ENCODE measurements around the gene IRAK1. TPM values are rescaled to one million over a fixed set of nuclear protein-coding genes. Genes with fewer than 3 reads are reported as not detected.

Gene IRAK1
- polyA plus RNA-seq, 5 donors = 41.6 to 74.9 (median 48.0) TPM

DNA sequence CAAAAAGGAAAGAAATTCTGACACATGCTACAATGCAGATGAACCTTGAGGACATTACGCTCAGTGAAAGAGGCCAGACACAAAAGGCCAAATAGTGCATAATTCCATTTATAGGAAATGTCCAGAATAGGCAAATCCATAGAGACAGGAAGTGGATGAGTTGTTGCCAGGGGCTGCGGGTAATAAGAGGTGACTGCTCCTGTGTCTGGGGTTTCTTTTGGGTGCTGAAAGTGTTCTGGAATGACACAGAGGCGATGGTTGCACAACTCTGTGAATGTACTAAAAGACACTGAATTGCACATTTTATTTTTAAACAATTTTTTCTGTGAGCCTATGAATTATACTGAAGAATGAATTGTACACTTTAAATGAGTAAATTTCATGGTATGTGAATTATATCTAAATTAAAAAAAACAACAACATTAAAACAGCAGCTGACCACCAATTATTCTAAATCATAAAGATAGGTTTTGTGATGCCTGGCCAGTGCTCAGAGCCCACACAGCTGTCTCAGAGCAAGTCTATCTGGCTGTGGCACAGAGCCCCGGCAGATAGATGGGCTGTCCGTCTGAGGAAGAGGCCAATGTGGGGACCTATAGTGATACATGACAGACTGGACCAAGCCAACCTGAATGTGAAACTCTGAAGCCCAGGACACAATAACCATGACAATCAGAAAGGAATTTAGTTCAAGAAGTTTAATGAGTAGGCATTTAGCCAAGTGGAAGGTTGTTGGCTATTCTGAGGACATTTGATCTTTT is 23.5 kb upstream of the IRAK1 start:
- DNase-seq = no peak

DNA sequence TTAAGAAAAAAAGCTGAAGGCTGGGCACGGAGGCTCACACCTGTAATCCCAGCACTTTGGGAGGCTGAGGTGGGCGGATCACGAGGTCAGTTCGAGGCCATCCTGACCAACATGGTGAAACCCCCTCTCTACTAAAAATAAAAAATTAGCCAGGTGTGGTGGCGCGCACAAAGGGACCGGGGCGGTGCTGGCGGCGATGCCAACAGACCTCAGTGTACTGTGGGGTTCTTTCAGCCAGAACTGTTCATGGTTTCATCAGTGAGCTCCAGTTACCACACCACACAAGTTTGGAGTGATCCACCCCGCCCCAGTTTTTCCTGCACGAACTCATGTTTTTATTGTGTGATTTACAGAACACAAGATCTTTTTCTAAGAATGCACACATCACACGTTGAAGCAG is 21.2 kb upstream of the IRAK1 start:
- no peak for DNase-seq

GRCh38 chrX:154040307-154040756 is 20.6 kb upstream of the IRAK1 start:
- no peak for DNase-seq

GRCh38 chrX:154039577-154039976 is 19.9 kb upstream of the IRAK1 start:
- DNase-seq = no peak

- no peak for DNase-seq
These were observed 19.0 kb upstream of the IRAK1 start for GRCh38 chrX:154038656-154039055.

- no peak for DNase-seq
These were observed 18.1 kb upstream of the IRAK1 start for GRCh38 chrX:154037754-154038153.

DNA sequence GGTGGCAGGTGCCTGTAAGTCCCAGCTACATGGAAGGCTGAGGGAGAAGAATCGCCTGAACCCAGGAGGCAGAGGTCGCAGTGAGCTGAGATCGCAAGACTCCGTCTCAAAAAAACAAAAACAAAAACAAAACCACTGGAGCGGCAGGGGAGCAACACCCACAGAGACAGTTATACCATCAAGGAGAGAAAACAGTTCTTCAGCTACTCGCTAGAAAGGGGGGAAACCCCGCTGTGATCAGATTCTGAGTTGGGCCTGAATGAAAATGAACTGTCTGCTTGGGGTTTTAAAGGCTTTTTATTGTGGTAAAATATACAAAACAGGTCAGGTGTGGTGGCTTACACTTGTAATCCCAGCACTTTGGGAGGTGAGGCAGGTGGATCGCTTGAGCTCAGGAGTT is 16.8 kb upstream of the IRAK1 start:
- no peak for DNase-seq

DNA sequence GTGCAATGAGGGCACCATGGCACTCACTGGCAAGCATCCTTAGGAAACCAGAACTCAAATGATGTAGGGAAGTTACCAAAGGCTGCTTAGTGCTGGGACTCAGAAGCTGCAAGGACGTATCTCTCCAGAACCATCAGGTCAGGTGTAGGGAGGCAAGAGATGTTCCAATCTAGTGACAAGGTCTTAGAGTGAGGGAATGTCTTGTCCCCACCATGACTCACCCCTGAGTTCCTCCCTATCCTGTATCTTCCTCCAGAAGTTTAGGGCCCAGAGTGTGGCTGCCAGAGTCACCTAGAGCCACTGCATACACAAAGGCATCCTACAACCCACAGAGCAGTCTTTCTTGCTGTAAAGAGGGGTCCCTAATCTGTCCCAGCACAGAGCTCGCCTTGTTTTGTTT is 14.1 kb upstream of the IRAK1 start:
- DNase-seq = no peak

DNA sequence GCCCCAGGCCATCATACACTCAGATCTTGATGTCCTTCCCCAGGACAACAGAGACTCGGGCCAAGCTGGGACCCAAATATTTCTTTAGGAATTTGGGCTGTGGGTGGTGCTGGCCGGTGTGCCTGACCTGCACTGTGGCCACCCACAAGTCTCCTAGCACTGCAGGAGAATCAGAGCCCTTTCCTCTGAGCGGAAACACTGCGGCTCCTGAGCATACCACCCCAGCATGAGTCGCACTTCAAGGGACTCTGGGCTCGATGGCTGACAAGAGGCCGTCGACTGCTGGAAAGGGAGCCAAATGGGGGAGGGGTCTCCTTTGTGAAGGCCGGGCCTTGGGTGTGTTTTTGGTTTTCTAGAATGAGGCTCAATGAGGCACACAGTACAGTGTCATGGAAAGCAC is 13.0 kb upstream of the IRAK1 start:
- no peak for DNase-seq

GRCh38 chrX:154032160-154032559 is 12.5 kb upstream of the IRAK1 start:
- DNase-seq = no peak

DNA sequence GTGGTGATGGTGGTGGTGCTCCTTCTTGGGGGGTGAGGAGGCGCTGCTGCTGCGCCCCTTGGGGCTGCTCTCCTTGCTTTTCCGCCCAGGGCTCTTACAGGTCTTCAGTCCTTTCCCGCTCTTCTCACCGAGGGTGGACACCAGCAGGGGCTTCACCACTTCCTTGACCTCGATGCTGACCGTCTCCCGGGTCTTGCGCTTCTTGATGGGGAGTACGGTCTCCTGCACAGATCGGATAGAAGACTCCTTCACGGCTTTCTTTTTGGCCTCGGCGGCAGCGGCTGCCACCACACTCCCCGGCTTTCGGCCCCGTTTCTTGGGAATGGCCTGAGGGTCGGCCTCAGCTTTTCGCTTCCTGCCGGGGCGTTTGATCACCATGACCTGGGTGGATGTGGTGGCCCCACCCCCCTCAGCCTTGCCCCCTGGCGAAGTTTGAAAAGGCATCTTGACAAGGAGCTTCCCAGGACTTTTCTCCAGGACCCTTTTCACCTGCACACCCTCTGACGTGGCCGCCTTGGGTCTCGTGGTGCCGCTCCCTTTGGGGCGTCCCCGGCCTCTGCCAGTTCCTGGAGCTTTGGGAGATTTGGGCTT is 11.1 kb upstream of the IRAK1 start:
- no peak for DNase-seq

GRCh38 chrX:154030266-154030665 is 10.6 kb upstream of the IRAK1 start:
- no peak for DNase-seq

- no peak for DNase-seq
These were observed 9.7 kb upstream of the IRAK1 start for GRCh38 chrX:154029439-154029838.

DNA sequence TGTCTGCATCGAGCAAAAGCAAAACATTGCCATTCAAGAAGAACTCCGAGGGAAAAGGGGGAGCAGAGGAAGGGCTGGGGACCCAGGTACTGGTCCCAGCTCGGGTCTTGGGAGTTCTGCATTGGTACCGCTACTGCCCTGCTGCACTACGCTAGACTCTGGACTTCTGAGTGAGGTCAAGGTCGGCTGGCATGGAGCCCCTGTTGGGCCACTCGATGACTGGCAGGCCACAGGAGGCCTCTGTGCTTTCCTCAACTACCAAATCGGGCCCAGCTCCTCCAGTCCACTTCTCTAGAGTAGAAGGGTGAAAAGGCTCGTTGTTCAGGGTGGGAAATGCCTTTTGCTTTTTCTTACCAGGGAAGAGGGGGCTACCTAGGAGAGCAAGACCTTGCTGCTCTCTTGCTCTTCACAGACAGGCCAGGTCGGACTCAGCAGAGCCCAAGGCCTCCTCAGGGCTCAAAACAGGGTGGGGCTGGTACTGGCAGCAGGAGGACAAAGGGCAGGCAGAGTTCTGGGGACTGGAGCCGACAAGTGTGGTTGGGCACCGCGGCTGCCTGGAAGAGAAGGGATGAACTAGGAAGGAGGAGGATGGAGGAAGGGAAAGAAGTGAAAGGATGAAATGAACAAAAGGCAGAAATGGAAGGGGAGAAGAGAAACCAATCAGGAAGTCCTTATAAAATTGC is 8.9 kb upstream of the IRAK1 start:
- no peak for DNase-seq

GRCh38 chrX:154027986-154028385 is 8.3 kb upstream of the IRAK1 start:
- DNase-seq = no peak

DNA sequence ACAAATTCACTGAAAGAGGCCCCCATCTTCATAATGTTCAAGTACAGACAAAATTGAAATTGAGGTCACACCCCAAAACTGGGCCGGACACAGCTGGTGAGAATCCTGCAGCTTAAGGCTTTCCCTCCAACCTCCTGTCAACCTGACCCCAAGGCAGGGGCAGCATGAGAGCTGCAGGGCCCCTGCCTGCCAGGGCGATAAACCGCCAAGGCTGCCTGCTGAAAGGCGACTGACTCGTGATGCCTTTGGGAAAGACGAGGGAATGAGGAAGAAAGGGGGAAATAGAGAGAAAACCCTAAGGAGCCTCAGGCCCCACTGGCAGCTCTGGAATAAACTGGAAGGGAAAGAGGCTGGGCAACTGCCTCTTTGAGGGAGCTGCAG is 7.3 kb upstream of the IRAK1 start:
- DNase-seq = no peak

GRCh38 chrX:154026136-154027021 is 6.7 kb upstream of the IRAK1 start:
- DNase-seq = no peak

DNA sequence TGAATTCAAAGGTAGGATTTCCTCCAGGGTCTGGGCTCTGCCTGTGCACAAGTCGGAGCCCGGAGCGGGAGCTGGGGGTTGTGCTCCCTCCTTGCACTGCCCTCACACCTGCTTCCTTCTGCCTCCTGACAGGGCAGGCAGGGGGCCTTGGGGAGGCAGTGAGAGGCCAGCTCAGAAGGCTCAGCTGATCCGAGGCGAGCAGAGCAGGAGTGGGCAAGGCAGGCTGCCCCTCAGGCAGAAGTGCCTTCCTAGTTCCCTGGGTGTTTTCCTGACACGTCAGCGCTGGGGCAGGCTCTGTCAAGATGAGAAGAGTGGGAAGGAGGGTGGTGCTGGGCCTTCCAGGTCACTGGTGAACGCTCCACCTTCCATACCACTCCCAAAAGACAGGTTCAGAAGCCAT is 5.5 kb upstream of the IRAK1 start:
- no peak for DNase-seq

- no peak for DNase-seq
These were observed 4.6 kb upstream of the IRAK1 start for GRCh38 chrX:154024271-154024670.

- DNase-seq = no peak
These were observed 3.7 kb upstream of the IRAK1 start for GRCh38 chrX:154023276-154024000.

GRCh38 chrX:154022108-154022507 is 2.4 kb upstream of the IRAK1 start:
- DNase-seq = no peak

Data from right lung (tissue), 5 donors.